ENCODE measurements around the gene OR10V1.
"Not testable (repeated sequence)": the region's sequence is repeated elsewhere in the genome, so short reads cannot be mapped to it uniquely, and the experiment has no call there.

OR10V1 gene

DNA sequence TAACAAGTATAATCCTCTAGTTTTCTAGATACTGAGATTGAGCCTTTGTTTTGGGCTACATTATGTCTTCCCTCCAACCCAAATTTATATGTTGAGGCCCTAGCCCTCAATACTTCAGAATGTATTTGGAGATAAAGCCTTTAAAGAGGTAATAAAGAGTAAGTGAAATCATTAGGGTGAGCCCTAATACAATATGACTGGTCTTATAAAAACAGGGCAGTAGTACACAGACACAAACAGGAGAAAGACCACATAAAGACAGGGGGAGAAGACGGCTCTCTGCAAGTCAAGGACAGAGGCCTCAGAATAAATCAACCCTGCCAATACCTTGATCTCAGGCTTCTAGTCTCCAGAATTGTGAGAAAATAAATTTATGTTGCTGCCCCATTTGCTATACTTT, 6.3 kb downstream of the OR10V1 start:
- DNase-seq, result no peak

DNA sequence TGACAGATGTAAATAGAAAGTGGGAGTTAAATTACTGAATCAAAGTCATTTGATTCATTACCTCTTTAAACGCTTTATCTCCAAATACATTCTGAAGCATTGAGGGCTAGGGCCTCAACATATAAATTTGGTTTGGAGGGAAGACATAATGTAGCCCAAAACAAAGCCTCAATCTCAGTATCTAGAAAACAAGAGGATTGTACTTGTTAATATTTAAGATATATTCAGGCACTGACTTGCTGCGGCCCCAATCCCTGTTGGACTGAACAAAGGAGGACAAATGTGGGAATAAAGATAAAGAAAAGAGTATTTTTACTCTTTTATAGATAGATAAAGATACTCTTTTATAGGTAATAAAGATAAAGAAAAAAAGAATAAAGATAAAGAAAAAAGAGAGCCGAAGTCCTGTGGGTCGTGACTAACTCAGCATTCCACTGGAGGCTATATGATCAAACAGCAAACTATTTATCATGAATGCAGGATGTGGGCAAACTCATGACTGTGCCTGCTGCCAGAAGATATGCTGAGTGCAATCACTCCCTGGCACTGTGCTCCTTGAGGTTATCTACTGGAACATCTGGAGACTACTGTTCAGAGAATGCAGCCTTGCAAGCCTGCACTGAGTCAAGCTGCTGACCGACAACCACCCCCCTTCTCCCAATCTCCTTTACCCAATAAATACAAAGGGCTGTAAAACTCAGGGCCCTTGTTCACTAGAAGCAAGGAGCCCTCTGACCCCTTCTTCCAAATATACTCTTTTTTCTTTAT, 6.9 kb downstream of the OR10V1 start:
- no peak for DNase-seq

DNA sequence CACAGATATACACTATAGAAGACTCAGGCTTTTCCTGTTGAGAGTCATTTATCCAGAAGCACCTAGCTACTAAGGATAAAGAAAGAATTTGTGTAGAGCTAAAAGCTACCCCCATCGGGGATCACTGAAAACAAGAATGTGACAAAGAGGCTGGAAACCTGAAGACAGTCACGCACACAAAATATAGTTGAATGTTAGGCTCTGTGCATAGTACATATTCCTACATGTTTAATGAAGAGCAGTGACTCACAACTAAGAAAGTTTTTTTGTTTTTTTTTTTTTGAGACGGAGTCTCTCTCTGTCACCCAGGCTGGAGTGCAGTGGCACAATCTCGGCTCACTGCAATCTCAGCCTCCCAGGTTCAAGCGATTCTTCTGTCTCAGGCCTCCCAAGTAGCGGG, 8.4 kb downstream of the OR10V1 start:
- no peak for DNase-seq

DNA sequence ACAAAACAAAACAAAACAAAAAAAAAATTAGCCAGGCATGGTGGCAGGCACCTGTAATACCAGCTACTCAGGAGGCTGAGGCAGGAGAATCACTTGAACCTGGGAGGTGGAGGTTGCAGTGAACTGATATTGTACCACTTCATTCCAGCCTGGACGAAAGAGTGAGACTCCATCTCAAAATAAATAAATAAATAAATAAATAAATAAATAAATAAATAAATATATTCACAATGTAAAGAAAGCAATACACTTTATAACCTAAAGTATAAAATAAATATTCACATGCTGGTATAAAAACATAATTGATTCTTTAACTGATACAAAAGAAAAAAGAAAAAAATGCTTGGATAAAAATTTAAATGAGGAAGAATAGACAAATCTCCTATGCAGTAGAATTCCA, 10.1 kb downstream of the OR10V1 start:
- DNase-seq, result not testable (repeated sequence)

DNA sequence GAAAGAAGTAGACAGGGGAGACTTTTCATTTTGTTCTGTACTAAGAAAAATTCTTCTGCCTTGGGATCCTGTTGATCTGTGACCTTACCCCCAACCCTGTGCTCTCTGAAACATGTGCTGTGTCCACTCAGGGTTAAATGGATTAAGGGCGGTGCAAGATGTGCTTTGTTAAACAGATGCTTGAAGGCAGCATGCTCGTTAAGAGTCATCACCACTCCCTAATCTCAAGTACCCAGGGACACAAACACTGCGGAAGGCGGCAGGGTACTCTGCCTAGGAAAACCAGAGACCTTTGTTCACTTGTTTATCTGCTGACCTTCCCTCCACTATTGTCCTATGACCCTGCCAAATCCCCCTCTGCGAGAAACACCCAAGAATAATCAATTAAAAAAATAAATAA, 13.5 kb downstream of the OR10V1 start:
- not testable (repeated sequence) for DNase-seq

DNA sequence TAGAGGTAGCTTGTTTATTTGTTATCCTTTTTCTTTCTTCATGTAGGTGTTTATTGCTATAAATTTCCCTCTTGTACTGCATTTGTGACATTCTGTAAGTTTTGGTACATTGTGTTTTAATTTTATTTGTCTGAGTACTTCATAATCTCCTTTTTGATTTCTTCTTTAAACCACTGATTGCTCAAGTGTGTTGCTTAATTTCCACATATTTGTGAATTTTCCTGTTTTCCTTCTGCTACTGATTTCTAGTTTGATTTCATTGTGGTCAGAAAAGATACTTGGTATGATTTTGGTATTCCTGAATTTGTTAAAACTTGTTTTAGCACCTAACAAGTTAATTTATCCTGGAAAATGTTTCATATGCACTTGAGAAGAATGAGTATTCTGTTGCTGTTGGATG, 15.1 kb downstream of the OR10V1 start:
- no peak for DNase-seq

DNA sequence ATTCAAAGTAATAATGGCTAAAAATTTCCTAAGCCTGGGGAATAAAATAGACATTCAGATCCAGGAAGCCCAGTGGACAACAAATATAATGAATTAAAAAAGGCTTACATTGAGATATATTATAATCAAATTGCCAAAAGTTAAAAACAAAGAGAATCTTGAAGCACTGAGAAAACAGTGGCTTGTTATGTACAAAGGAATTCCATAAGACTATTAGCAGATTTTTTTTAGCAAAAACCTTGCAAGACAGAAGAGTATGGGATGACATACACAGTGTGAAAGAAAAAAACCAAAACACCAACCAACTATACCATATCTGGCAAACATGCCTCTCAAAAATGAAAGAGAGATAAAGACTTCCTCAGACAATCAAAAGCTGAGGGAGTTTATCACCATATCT, 20.7 kb downstream of the OR10V1 start:
- no peak for DNase-seq

DNA sequence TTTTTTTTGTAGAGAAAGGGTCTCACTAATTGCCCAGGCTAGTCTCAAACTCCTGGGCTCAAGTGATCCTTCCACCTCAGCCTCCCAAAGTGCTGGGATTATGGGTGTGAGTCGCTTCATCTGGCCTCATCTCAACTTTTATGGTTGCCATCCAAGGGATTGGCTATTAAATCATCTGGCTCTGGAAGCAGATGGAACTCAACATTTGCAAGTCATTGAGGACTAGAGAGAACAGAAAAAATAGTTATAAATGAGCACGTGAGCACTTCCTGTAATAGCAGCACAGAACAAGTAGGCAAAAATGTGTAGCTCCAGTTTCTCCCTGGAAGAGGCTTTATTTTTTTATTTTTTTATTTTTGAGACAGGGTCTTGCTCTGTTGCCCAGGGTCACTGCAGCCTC, 22.5 kb downstream of the OR10V1 start:
- DNase-seq, result no peak

DNA sequence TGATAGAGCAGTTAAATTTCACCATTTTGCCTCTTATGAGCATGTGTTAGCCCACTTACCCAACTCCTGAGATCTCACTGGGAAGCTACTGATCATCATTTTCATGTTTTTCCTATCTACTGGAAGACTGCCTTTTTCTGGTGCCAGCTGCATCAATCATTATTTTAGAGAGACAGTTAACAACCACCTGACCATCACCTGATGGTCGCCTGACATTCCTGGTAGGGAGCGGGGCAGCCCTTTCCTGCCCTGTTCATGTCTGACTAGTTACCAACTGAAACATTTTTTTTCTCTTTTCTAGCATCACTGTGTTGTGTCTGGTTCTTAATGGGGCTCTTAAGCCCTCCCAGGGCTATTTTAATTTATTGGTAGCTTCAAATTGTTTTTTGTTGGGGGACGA, 24.6 kb downstream of the OR10V1 start:
- DNase-seq, result no peak

DNA sequence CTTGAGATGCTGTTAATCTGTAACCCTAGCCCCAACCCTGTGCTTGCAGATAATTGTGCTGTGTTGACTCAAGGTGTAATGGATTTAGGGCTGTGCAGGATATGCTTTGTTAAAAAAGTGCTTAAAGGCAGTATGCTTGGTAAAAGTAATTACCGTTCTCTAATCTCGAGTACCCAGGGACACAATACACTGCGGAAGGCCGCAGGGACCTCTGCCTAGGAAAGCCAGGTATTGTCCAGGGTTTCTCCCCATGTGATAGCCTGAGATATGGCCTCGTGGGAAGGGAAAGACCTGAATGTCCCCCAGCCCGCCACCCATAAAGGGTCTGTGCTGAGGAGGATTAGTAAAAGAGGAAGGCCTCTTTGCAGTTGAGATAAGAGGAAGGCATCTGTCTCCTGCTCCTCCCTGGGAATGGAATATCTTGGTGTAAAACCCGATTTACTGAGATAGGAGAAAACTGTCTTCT, 32.4 kb downstream of the OR10V1 start:
- DNase-seq, result not testable (repeated sequence)

DNA sequence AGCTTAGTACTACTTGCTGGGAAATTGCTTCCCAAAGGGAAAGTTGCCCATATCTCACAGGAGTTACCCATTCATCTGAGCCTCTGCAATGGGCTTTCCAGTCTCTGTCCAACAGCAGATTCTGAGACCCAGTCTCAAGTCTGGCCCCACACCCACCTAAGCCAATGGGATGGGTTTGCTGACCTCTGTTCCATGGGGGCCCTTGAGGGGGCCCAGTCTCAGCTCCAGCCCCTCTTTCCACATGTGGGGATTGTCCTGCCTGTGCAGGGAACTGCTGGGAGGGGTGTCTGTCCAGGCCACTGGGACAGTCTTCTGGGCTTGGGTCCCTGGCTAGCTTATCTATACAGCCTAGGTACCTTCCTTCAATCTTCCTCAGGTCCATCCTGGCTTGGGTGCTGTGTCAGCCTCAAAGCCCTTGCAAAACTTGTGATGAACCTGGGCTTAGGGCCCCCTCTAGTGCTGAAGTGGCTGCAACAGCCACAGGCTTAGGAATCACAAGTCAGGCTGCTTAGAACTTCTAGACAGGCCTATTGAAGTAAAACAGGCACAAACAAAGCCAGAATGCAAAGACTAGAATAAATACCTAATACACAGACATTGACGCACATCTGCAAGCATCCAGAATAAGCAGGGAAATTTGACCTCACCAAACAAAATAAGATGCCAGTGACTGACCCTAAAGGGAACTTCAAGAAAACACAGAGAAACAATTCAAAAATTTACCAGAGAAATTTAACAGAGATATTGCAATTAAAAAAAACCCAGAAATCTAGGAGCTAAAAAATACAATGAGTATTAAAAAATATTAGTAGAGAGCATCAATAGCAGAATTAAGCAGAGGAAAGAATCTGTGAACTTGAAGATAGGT, 33.1 kb downstream of the OR10V1 start:
- DNase-seq, result no peak

DNA sequence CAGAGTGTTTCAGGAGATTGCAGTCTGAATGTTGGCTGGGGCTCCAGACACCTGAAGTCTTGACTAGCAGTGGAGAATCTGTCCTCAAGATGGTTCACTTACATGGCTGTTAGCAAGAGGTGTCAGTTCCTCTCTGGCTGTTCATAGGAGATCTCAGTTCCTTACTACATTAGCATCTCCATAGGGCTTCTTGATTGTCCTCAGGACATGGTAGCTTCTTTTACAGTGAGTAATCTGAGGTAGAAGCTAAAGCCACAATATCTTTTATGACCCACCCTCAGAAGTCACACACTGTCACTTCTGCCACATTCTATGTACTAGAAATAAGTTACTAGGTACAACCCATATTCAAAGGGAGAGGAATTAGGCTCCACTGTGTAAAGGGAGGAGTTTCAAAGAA, 34.3 kb downstream of the OR10V1 start:
- no peak for DNase-seq

DNA sequence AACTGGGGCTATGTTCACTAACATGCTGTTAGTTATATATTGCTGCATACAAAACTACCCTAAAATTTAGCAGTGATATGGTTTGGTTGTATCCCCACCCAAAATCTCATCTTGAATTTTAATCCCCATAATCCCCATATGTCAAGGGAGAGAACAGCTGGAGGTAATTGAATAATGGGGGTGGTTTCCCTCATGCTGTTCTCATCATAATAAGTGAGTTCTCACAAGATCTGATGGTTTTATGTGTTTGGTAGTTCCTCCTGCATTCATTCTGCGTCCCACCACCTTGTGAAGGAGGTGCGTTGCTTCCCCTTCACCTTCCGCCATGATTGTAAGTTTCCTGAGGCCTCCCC, 34.9 kb downstream of the OR10V1 start:
- DNase-seq, result no peak

DNA sequence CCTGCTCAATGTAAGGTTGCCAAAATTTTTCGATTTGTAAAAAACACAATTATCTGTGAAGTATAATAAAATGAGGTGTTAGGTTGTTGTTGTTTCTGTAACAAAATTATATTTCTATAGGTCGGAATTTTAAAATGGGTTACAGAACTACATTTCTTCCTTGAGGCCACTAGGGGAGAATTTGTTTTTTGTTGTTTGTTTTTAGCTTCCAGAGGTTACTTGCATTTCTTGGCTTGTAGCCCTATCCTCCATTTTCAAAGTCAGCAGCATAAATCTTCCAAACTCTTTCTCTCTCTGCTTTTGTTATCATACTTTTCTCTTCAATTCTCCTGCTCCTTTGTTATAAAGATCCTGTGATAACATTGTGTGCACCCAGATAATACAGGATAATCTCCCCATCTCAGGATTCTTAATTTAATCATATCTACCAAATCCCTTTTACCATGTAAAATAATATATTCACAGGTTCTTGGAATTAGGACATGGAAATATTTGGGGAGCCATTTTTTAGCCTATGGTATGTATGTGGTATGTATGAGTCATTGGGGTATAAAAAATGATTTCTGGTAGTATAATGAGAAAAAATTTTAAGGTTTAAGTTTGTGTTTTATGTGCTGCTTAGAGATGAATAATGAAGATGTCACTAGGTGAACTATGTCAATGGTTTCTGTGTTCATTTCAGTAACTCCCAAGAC, 35.4 kb downstream of the OR10V1 start:
- DNase-seq, result no peak

DNA sequence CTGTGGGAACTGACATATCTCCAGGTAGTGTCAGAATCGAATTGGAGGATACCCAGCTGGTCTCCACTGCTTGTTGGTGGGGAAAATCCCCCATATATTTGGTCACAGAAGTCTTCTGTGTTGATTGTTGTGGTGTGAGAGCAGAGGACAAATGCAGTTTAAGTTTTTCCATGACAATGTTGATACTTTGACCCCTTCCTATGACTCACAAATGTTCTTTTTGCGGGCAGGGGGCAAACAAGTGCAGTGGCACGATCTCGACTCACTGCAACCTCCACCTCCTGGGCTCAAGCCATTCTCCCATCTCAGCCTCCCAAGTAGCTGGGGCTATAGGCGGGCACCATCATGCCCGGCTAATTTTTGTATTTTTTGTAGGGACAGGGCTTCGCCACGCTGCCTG, 37.4 kb downstream of the OR10V1 start:
- no peak for DNase-seq

DNA sequence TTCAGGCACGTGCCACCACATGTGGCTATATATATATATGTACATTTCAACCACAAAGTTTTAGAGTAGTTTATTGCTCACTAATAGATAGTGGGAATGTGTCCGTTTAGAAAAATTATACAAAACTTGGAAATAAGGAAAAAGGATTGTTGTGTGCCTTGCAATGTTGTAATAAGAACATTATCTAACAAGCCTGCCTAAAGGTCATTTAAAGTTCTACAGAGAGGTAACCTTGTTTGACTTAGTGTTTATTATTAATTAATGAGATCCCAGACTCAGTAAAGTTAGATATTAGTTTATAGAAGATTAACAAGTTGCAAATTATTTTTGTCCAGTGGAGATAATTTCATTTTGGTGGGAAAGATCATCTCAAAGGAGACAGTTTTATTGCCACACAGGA, 39.4 kb downstream of the OR10V1 start:
- no peak for DNase-seq

DNA sequence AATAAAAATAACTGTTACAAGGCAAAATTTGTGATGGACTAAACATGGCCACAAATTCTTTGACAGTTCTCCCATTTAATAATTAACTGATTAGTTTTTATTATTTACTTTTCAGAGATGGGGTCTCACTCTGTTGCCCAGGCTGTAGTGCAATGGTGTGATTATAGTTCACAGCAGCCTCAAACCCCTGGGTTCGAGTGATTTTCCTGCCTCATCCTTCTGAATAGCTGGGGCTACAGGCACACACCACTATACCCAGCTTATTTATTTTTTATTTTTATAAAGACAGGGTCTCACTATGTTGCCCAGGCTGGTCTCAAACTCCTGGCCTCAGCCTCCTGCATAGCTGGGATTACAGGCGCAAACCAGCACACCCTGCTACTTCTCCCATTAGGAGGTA, 40.4 kb downstream of the OR10V1 start:
- DNase-seq, result no peak

DNA sequence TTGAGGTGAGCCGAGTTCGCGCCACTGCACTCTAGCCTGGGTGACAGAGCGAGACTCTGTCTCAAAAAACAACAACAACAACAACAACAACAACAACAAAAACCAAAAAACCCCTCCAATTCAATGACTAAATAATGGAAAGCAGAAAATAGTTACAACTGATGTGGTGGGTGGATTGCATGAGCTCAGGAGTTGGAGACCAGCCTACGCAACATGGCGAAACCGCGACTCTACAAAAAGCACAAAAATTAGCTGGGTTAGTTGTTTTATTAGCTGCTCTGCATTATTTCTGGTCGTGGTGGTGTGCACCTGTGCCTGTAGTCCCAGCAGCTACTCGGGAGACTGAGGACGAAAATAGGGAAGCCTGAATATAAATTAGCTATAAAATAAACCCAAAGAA, 42.2 kb downstream of the OR10V1 start:
- no peak for DNase-seq

DNA sequence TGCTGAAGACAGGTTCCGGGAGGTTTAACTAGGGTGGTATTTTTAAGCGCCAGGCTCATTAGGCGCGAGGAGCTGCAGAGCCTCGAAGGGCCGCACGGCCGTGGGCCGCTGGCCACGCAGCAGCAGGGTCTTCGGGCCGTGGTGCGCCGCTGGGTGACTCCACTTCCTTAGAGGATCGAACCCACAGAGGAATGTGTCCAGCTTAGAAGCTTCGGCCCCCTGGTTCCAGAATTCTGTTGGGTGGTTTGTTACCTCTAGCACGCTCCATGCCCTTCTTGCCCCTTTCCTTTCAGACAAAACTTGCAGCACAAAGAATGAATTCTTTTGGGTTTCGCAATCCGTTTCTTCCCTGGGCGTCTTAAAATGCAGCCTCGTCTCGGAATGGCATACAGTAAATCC, 44.0 kb downstream of the OR10V1 start:
- DNase-seq, result peak; percentile 57

DNA sequence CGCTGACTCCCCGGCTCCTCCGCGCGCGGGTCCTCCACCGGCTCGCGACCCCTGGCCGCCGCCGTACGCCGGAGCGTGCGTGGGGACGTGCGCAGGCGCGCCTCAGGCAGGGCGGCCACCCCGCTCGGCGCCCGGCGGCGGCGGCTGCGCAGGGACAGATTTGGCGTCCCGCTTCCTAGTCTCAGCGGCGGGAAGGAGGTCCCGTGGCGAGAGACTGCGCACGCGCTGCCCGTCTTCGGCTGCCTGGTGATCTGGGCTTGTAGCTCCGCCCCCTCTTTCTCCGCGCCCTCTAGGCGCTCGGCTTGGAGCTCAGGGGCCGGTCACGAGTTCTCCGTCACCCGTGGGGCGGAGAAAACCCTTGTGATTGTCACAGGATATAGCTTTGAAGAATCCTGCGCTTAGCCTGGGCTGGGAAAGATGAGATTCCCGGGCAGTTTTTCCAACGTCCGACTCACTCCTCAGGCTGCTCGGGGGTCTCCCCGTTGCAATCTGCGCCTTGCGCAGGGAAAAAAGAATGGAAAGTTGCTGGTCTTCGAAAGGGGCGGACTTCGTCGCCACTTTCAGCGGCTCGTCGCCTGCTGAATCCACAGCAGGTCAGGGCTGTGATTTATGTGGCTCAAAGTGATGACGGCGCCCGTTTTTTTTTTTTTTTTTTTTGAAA, 44.6 kb downstream of the OR10V1 start, which contains the start of gene PATL1:
TSS of gene PATL1 (minus strand) at position 88 of the 661 bp plus-strand sequence. CDS start 142 bp downstream, outside the sequence.
- DNase-seq, result peak; percentile 98

DNA sequence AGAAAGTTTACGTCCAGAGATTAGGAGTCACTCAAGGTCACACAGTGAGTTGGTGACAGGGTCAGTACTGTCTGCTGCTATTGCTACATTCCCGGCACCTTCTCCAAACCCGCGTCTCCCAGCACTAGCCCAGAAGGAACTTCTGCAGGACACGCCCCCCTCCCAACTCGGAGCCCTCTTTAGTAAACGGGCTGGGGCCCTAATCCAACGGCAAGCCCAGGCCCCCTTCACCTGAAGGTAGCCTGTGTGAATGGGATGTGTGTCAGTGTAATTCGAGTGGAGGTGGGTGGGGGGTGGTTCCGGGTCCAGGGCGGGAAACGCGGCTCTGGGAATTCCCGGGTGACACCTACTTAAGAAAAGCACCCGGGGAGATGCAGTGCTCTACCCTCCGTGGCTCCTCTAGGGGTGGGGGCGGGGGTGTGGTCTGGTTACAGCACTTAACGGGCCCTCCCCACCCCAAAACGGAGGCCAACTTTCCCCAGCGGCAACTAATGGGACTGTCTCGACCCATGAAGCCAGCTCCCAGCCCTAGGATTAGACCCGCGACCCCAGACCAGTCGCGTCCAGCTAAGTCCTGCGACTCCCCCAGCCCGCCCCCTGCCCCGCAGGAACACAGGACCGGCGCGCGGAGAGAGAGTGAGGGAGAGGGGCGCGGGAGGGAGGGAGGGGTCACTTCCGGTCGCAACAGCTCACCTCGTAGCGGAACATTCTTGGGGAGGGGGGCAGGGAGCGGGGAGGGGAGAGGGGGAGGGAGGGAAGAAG, 45.3 kb downstream of the OR10V1 start:
- DNase-seq, result peak; percentile 35

DNA sequence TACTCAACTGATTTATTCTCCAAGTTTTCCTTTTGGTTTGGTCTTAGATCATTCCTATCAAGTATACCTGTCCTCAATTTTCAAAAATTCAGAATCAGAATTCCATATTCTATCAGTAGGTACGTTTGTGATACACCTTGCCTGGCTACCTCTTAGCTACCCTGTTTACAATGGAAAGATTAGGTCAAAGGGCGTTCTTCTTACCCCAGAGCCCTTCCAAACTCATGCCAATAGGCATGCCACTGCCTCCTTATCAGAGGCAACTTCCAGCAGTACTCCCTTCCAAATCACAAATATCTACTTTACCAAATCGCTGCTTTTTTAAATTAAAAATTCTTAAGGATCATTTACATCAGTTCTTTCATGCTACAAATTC, 45.8 kb downstream of the OR10V1 start:
- DNase-seq, result no peak

Data from NCI-H2227 treated with DMSO at 0.1 percent for 48 hours (cell line).